ENCODE measurements around the gene CFAP20DC.
"Not testable (repeated sequence)": the region's sequence is repeated elsewhere in the genome, so short reads cannot be mapped to it uniquely, and the experiment has no call there.

Gene CFAP20DC

GRCh38 chr3:59016930-59017616 lies 32.8 kb downstream of the CFAP20DC start:
- no peak for DNase-seq

DNA sequence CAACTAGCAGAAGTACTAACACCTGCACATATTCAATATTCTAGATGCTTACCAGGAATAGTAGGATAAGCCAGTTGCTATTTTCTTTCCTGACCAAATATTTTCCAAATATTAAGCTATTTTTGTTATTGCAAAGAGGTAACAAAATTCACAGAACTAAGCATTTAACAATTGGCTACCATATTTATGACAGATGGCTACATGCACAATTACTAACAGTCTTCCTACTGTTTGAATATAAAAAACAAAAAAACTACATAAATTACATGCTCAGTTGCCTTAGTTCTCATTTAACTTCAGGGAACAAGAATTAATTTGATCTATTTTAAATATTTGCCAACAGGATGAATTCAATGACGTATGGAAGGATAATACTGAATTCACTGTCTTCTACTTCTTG lies 36.2 kb downstream of the CFAP20DC start:
- no peak for DNase-seq

GRCh38 chr3:59006634-59007517 lies 42.9 kb downstream of the CFAP20DC start:
- no peak for DNase-seq

DNA sequence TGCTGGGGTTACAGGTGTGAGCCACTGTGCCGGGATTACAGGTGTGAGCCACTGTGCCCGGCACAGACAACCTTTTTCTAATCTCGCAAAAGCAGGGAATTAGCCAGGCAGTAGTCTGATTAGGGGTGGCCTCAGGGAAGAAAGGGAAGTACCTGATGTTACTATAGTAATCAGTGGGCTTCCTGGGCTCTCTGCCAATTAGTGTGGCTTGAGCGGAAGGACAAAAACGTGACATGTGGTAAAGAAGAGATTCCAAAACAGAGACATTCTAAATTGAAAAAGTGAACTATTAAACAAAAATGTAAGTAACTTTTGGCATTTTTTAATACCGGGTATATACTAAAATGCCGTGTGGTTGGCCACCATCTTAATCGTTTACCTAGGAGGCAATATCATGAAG lies 48.1 kb downstream of the CFAP20DC start:
- DNase-seq: no peak

DNA sequence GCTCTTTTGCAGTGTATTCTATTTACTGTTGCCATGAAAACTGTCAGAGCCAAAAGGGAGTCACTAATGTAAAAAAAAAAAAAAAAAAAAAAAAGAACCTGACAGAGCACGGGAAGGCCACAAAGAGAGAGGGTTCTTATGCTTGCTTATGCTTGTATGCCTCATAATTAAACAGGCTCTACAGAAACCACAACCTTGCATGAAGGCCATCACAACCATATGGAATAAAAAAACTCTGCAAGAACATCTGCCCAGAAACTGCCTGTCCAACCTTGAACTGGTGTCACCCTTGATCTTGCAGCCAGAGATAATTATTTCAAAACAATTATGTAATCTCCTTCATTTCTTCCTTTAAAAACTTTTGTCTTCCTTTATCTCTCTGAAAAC lies 50.1 kb downstream of the CFAP20DC start:
- DNase-seq: no peak

DNA sequence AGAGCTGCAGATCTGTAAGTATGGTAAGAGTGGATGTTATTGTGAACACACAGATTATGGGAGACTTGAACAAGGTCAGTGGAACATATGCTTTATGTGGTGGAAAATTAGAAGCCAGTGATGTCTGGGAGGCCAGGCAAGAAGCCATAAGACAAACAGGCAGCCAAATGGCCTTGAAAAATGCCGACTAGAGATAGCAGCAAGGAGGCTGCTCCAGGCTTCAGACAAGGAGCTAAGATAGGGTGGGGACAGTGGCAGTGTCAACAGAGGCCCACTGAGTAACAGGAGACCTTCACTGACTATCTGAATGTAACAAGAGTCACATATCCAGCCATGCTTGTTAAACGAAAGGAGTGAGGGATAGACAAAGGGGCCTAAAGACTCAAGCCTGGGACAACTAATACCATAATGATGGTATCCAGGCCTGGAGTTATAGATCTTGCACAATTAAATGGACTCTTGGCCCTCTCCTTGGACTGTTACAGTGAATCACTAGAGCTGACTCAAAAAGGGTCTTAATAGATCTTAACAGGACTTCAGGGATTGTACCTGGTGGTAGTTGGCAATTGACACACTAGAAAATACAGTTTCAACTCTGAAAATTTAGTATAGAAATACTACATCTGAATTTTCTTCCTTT lies 50.6 kb downstream of the CFAP20DC start:
- DNase-seq: no peak

DNA sequence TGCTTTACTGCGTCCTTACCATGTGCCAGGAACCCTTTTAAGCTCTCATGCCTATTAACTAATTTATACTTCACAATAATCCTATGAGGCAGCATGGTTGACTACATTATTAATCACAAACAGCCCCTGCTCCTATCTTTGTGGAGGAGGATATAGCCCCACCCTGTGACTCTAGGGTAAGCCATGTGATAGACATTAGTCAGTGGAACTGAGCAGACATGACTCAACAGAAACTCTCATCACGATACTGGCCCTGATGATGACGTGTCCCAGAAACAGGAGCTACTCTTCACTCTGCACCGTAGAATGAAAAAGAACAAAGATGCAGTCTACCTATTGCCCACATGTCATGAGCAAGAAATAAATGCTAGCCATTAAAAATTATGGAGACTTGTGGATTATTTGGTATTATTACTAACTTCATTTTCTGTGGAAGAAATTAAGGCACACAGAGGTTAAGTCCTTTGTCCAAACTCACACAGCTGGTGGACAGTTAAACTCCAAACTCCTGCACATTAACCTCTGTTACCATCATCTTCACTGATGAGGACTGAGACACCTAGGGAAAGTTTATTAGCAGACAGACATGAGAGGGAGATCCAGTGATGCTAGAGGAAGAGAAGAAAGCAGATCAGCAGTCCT lies 51.2 kb downstream of the CFAP20DC start:
- no peak for DNase-seq

- no peak for DNase-seq
These were observed 53.1 kb downstream of the CFAP20DC start for GRCh38 chr3:58996730-58997129.

DNA sequence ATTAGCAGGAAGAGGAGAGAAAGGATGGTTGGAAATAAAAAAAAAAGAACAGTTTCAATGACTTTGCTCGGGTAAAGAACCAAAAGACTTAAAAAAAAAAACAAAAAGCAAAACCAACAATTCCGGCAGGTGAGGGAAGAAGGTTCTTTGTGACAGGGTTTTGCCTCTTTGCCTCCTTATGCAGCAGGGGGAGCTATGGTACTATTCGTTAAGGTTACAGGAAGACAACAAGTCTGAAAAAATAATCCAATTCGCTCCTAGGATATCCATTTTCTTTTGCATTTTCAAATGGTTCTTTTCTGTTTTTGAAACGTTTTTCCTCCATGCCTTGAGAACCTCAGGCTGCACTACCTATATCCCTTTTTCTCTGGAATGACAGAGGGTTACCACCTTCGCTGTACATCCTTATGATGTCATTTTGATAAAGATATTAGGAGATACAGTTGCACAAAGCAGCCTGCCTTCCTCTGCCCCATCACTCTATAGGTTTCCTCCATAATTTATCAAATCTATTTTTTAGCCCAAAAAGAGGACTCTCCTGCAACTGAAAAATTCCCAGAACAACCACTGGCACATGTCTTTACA lies 55.0 kb downstream of the CFAP20DC start:
- peak; percentile 48 for DNase-seq

GRCh38 chr3:58993547-58993946 lies 56.3 kb downstream of the CFAP20DC start:
- DNase-seq: no peak

DNA sequence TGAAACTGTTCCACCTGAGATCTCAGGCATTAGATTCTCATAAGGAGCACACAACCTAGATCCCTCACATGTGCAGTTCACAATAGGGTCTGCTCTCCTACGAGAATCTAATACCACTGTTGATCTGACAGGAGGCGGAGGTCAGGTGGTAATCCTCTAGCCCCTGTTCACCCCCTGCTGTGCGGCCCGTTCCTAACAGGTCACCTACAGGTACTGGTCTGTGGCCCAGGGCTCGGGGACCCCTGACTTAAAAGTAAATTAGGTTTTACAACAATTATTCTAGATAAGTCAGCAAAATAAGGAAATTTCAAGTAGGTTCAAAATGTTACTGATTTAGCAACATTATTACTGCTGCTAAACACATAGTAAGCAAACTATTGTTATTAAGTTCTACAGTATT lies 58.2 kb downstream of the CFAP20DC start:
- DNase-seq: no peak

DNA sequence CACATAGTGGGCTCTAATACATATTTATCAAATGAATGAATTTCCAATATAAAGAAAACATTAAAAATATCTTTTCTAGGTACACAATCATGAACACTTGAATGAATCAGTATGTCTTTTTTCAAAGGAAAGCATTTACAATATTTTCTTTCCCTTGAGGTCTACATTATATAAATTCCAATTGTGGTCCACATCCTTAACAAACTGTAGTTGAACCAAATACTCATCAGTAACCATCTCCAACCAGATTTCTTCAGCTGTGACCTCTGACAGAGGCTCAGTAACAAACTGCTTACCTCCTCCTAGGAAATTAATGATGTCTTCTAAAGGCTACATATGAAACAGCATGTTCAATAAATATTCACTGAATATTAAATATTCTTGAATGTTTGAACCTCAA lies 58.8 kb downstream of the CFAP20DC start:
- no peak for DNase-seq

GRCh38 chr3:58989955-58990354 lies 59.9 kb downstream of the CFAP20DC start:
- no peak for DNase-seq

DNA sequence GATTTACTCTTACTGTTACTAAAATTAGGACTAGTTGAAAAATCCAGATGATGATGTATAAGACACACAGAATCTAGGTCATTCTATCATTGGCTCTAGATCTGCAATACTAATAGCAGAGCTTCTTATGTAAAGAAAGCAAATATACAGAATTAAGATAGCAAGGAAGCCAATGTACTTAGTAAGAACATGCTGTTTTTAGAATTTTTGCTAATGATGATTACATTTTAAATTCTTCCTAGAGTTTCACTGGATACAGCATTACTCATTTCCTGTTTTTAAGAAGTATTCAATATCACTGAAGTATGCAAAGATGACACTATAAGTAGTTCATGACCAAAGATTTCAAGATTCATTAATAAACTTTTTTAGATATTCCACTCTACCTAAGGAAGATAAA lies 60.7 kb downstream of the CFAP20DC start:
- no peak for DNase-seq

- DNase-seq: no peak
These were observed 61.8 kb downstream of the CFAP20DC start for GRCh38 chr3:58988041-58988440.

GRCh38 chr3:58986654-58987053 lies 63.2 kb downstream of the CFAP20DC start:
- no peak for DNase-seq

DNA sequence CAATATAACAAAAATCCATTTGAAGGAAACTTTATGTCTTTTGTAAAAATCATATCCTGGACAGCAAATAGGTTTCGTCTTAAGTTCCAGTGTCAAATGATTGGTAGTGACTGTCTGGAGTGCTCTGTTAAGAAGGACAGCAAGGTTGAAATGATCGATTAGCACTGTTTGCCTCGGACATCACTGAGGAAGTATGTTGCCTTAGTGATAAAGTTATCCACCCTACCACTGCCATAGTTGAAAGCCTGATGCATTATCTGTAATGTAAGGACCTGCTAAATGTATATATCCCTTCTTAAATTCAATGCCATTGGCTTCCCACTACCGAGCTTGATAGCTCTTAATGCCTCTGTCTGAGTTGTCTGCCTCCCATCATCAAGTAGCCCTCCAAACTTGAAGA lies 70.0 kb downstream of the CFAP20DC start:
- no peak for DNase-seq

GRCh38 chr3:58973796-58974195 lies 76.0 kb downstream of the CFAP20DC start:
- DNase-seq: no peak

DNA sequence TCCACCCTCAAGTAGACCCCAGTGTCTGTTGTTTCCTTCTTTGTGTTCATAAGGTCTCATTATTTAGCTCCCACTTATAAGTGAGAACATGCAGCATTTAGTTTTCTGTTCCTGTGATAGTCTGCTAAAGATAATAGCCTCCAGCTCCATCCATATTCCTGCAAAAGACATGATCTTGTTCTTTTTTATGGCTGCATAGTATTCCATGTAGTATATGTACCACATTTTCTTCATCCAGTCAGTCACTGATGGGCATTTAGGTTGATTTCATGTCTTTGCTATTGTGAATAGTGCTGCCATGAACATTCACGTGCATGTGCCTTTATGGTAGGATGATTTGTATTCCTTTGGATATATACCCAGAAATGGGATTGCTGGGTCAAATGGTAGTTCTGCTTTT lies 82.0 kb downstream of the CFAP20DC start:
- DNase-seq: not testable (repeated sequence)

DNA sequence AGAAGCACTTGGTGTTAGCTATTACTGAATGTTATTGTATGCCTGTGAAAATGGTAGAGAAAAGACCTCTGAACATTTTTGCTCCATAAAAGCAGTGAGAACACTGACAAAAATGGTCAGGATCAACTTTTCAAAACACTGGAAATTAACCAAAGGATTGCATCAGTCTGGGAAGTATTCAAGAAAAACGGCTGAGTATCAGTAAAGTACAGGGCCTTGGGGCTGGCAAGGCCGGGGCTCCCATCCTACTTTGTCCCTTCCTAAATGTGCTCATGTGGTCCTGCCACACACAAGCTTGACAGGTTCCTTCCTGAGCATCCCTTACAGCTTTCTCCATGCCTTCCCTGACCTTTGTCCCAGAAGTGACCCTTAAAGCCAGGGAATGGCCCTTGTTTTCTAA lies 84.0 kb downstream of the CFAP20DC start:
- DNase-seq: no peak

- no peak for DNase-seq
These were observed 85.8 kb downstream of the CFAP20DC start for GRCh38 chr3:58963928-58964503.

- DNase-seq: no peak
These were observed 87.0 kb downstream of the CFAP20DC start for GRCh38 chr3:58962816-58963215.
